GM12891 (cell line): ENCODE measurements around the gene GATAD2A.

Source experiments
- PAX5 ChIP-seq: IDR thresholded peaks from 2 replicates; pipeline ENCODE4 v1.6.1; 2011; ENCODE audit warnings: low read length, moderate library complexity, mild to moderate bottlenecking; ENCODE audit not compliant: insufficient read depth, severe bottlenecking
- POLR2A ChIP-seq: IDR thresholded peaks from 2 replicates; pipeline ENCODE4 v1.6.1; 2011; ENCODE audit warnings: low read depth, low read length, control low read depth
- POLR2AphosphoS5 ChIP-seq: IDR thresholded peaks from 2 replicates; pipeline ENCODE4 v1.6.1; 2011; ENCODE audit warnings: low read depth, low read length, control low read depth
- POU2F2 ChIP-seq: IDR thresholded peaks from 2 replicates; pipeline ENCODE4 v1.6.1; 2011; ENCODE audit warnings: low read depth, mild to moderate bottlenecking, control low read depth, low read length, moderate library complexity
- TAF1 ChIP-seq: IDR thresholded peaks from 2 replicates; pipeline ENCODE4 v1.6.1; 2011; ENCODE audit warnings: low read depth, low read length, control low read depth

DNA sequence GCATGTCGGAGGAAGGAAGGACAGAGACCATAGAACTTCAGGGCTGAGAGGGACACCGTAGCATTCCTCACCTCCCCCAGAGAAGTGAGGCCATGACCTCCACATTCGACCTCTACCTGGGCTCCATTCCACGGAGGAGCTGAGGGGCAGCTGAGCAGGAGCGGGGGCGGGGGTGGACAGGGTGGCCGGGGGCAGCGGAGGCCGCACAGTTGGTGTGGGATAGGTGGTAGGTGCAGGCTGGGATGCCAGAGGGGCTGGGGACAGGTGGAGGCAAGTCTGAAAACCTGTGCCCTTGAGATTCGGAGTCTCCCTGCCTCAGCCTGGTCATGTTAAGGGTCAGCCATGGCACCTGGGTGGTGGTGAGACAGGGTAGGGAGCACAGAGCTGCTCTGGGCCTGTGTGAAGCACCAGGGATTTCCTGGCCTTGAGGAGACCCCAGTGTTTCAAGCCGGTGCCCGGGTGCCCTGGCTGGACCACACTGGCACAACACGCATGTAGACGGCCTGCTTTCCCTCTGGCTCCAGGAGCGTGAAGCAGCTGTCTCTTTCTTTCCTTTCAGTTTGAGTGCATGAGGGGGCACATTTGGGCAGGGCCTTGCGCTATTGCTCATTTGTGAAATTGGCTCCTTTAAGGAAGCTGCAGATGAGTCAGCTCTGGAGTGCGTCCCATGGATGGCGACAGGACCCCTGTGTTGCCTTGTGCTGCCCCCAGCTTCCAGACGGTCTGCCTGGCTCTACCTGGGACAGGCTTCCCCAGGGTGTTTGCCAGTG, 58.1 kb downstream of the GATAD2A start:
- no peak for TF ChIP-seq TAF1
- no peak for TF ChIP-seq POLR2A
- no peak for TF ChIP-seq POLR2AphosphoS5
- no peak for TF ChIP-seq PAX5
- TF ChIP-seq POU2F2, result no peak
